GM18508 (cell line): ENCODE measurements around the gene ZNF202.

Experiments used
- ATAC-seq: cut with Tn5 transposase; IDR thresholded peaks from one replicate; pipeline ENCODE4 v1.9.1; 2021; ENCODE audit warnings: moderate number of reproducible peaks; ENCODE audit not compliant: insufficient read depth, unreplicated experiment

Gene ZNF202

DNA sequence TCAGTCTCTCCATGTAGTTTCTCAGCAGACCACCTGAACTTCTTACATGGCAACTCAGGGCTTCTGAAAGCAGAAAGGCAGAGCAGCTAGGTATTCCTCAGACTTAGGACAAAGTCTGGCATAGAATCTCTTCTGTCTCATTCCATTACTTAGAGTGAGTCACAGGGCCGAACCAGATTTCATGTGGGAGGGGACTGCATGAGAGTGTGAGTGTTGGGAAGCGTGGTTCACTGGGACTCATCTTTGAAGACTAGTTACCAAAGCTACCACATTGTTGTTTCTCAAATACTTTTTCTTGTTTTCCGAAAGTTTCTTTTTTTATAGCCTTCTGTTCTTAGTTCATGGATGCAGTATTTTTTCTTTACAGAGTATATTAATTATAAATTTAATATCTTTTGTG is 51.0 kb downstream of the ZNF202 start:
- no peak for ATAC-seq

DNA sequence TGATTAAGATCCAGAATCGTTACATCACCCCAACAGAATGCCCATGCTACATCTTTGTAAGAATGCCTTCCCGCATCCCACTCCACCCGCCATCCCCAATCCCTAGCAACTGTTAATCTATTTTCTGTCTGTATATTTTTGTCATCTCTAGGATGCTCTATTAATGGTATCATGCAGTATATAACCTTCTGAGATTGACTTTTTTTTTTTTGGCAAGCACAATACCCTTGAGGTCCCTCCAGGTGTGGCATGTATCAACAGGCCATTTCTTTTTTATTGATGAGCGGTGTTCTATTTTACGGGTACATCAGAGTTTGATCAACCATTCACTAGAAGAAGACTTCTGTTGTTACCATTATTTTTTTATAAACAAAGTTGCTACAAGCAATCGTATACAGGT is 56.9 kb downstream of the ZNF202 start:
- ATAC-seq, result no peak

DNA sequence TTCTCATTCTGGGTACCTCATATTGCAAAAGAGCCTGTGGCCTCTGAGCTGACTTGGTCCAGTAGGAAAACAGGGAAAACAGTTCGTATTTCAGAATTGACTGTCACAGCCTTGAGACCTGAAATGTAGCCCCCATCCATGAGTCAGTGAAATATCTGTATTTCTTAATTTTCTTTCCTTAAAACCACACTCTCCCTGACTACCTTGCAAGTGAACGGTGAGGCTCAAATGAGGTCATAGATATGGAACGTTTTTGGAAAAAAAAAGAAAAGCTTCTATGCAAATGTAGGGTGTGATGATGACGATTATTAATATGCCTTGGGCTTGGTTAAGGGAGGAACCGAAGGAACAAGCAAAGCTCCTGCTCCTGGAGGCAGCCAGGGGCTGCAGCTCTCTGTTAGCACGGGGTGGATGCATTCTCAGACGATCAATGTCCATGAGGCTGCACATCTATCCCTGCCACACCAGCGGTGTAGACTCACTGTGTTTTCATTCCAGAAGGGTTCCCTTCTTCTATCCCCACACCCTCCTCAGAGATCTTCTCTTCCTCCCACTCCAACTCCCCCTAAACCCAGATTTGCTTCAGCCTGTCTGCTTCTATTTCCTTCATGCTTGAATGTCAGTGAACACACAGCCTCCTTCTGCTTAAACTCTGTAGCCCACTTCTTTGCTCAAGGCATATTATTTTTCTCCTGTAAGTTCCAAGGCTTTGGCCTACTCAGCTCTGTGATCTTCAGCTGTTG is 57.9 kb downstream of the ZNF202 start:
- no peak for ATAC-seq

GRCh38 chr11:123682696-123683410 is 58.6 kb downstream of the ZNF202 start:
- ATAC-seq, result no peak

DNA sequence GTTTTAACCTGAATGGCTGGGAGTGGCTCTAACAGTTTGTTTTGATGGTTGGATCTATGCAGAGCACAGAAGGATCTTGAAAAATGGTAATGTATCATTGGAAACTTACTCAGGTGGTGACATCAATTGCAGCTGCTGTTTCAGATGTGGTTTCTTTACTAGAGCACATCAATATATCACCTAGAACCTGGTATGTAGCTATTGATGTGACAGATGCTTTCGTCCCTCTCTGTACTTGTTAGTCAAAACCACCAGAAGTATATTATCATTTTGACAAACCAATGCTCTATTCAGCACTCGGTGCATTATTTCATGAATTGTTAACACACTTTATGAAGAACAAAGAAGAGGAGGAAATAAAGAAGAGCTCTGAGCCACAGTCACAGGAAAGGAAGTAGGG is 60.4 kb downstream of the ZNF202 start:
- ATAC-seq, result no peak

DNA sequence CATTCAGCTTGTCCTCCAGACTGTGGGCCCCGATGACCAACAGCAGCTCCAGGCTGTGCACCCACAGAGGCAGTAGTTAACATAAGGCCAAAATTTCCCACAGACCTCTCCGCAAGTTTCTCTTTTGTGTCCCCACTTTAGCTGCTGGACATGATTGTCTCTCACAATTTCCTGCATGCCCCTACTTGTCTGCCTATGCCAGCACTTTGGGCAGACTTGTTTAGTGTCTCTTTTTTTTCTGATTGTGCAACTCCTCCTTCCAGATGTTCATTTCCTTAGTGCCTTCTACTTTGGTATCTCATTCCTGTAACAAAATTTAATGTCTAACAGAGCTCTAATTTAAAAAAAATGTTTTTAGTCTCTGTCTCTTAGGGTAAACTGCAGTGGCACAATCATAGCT is 63.2 kb downstream of the ZNF202 start:
- no peak for ATAC-seq

DNA sequence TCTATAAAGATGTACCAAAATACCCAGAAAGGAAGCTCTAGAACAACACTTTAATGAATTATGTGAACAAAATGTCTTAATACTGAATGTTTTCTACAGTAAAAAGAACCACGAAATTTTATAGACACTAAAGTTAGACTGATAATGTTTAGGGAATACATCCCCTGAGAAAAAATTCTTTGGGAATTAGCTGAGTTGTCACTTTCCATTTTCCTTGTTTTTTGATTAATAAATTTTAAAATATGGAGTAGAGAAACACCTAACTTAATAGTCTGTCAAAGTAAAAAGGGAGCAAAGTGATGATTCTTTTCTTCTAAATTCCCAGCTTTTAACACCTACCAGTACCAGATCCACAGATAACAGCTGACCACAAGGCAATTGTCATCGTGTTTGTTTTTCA is 64.0 kb downstream of the ZNF202 start:
- ATAC-seq, result no peak

DNA sequence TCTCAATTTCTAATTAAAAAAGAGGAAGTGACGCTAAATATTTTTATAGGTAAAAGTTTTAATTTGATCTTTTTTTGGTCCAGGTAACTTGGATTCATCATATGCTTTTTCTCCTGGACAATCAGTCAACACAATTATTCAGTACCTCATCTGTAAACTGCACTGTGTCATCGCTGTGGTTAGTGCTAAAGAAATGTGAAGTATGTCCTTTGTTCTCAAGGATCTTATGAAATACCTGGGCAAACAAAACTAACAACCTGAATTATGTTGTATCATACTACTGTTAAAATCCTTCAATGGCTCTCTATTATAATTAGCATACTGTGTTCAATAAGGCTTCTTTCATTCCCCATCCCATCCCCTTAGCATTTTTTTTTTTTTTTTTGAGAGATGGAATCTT is 67.2 kb downstream of the ZNF202 start:
- ATAC-seq, result no peak
